Lower leg skin (tissue), 4 donors: ENCODE results near the gene IGSF11. TPM values are rescaled to one million over a fixed set of nuclear protein-coding genes. Genes with fewer than 3 reads are reported as not detected.

ENCODE experiments used
- DNase-seq, 2 donors: peaks; one replicate each; pipeline ENCODE4 v3.0.0-alpha.2; 2019; ENCODE audit warnings: low spot score in 2 of 2
- H3K4me3 ChIP-seq: fragments of 200-600 bp; sonication (generic); 2 replicates; pipeline ENCODE4 v1.5.1; 2017; ENCODE audit warnings: mild to moderate bottlenecking, low read depth; ENCODE audit not compliant: poor library complexity, severe bottlenecking
- POLR2A ChIP-seq, 2 donors: fragments of 450-650 bp; IDR thresholded peaks; one replicate each; pipeline ENCODE4 v1.6.1; 2016 to 2017; ENCODE audit warnings: antibody characterized with exemption in 2 of 2, mild to moderate bottlenecking in 1 of 2, moderate library complexity in 1 of 2
- WGBS, 2 donors: methylation state at CpG; one replicate each; pipeline ENCODE4 v1.1.5; 2018; 5-methylcytosine and 5-hydroxymethylcytosine counted together
- intact Hi-C: fragments of 100-400 bp; cut with DNase I; formaldehyde crosslinking; loops from one replicate; pipeline ENCODE4 v1.15.0; 2023; ENCODE audit warnings: low total_unique reads
- total RNA-seq, 4 donors: library from RNA; depleted of rRNA; stranded (reverse); fragments of >200 nt; gene quantifications; one replicate each; pipeline ENCODE4 v1.1.0, GENCODE V29; 2016
- TF ChIP-seq, protein P1 (sequence below), 3 donors: fragments of 450-650 bp; IDR thresholded peaks; one replicate each; pipeline ENCODE4 v1.5.1; 2016; ENCODE audit warnings: antibody characterized with exemption in 3 of 3, mild to moderate bottlenecking in 3 of 3, moderate library complexity in 2 of 3

Gene IGSF11
- total RNA-seq, 4 donors from 2014 or later: 1.1 to 3.1 (median 1.8) TPM

DNA sequence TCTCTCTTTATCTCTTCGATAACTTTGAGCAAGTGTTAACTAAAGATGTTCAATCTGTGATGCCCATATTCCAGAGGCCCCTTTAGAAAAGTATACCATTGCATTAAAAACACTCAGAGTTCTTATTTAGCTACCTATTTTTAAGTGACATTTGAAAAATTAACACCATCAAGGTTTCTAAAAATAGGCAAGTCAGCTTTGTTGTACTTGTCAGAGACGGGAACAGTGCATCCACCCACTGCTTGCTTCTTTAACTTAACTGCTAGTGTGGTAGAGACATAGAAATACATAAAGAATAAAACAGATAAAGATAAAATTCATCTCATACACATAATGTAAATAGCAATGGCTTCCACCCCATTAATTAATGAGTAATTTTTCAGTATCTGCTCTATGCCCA is 66.0 kb downstream of the IGSF11 start:
- 57 to 68% methylated on average over 2 of the region's 2 CpGs for WGBS, 2 donors
- DNase-seq: no peak
- no peak overlapping the region for H3K4me3 ChIP-seq
- intact Hi-C loops: no loop called here
- no peak for TF ChIP-seq POLR2A (IDR thresholded peaks at IDR 0.05)
- TF ChIP-seq, protein P1, sequence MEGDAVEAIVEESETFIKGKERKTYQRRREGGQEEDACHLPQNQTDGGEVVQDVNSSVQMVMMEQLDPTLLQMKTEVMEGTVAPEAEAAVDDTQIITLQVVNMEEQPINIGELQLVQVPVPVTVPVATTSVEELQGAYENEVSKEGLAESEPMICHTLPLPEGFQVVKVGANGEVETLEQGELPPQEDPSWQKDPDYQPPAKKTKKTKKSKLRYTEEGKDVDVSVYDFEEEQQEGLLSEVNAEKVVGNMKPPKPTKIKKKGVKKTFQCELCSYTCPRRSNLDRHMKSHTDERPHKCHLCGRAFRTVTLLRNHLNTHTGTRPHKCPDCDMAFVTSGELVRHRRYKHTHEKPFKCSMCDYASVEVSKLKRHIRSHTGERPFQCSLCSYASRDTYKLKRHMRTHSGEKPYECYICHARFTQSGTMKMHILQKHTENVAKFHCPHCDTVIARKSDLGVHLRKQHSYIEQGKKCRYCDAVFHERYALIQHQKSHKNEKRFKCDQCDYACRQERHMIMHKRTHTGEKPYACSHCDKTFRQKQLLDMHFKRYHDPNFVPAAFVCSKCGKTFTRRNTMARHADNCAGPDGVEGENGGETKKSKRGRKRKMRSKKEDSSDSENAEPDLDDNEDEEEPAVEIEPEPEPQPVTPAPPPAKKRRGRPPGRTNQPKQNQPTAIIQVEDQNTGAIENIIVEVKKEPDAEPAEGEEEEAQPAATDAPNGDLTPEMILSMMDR (IDR thresholded peaks at IDR 0.05): no peak

DNA sequence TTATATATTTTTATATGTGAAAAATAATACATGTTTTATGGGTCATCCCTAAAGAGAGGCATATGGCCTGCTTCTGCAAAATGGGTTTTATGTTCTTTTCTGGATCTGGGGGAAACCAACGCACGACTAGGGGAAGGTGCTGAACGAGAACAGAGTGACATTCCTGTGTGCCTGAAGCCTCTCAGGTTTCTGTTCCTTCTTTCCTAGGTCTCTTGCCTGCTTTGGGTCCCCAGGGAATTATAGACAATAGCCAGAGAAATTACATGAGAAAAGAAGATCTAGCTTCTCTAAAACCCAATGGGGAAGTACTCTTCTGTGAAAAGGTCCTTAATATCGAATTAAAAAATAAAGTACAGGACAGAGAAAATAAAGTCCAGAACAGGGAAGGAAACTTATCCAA is 66.5 kb downstream of the IGSF11 start:
- DNase-seq: no peak
- intact Hi-C loops: no loop called here
- TF ChIP-seq, protein P1 (IDR thresholded peaks at IDR 0.05): no peak
- TF ChIP-seq POLR2A (IDR thresholded peaks at IDR 0.05): no peak

GRCh38 chr3:118966700-118967099 is 67.9 kb downstream of the IGSF11 start:
- 69 to 70% methylated on average over 2 of the region's 2 CpGs for WGBS, 2 donors
- no peak overlapping the region for H3K4me3 ChIP-seq
- TF ChIP-seq POLR2A (IDR thresholded peaks at IDR 0.05): no peak
- TF ChIP-seq, protein P1 (IDR thresholded peaks at IDR 0.05): no peak
- intact Hi-C loops: no loop called here
- DNase-seq: no peak

More for the DNA sequence above, 66.5 kb downstream of the IGSF11 start:
- WGBS, 2 donors: 69 to 70% methylated on average over 4 of the region's 4 CpGs
- no peak overlapping the region for H3K4me3 ChIP-seq

DNA sequence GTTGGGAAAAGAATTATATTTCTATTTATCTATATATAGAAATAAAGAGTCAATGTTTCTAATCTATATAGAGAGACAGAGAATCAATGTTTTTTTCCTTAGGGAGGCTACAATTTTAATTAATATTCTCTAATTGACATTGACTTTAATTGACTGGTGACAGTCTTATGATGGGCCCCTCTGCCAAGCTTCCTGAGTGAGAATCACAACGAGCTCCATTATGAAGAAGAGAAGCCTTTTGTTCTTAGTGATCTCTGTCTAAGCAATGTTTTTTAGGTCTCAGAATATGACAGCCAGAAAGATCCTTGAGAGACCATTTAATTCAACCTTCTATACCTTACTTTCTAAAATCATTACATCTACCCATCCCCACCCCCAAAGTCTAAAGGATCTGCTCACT is 70.9 kb downstream of the IGSF11 start:
- no peak overlapping the region for H3K4me3 ChIP-seq
- WGBS, 2 donors: 58 to 65% methylated on average over 1 of the region's 1 CpG
- intact Hi-C loops: no loop called here
- TF ChIP-seq POLR2A (IDR thresholded peaks at IDR 0.05): no peak
- TF ChIP-seq, protein P1 (IDR thresholded peaks at IDR 0.05): no peak
- DNase-seq: no peak

DNA sequence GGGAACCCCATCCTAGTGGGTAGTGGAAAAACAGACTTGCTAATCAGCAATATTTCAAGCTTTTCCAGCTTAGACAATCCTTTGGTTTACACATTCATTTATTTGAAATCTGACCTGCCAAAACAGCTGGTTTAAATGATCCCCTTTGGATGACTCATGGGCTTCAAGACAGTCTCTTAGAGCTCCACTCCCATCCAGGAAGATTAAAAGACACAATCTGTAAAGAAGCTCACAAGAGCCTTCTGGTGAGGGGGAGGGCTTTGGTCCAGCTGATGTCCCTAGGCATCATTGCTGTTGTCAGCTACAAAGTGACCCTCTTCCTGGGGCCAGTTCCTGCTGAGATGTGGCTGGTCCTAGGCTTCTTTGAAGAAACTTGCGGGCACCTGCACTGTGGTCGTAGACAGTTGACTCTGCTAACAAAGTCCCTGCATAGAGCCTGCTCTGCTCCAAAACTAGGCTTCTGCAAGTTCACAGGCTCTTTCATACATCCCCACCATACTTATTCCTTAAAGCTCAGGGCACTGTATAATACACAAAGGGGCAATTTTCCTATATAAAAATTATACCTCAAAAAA is 73.7 kb downstream of the IGSF11 start:
- WGBS, 2 donors: 94 to 98% methylated on average over 2 of the region's 2 CpGs
- TF ChIP-seq POLR2A (IDR thresholded peaks at IDR 0.05): no peak
- TF ChIP-seq, protein P1 (IDR thresholded peaks at IDR 0.05): no peak

More for the DNA sequence above, 73.7 kb downstream of the IGSF11 start:
- no peak for DNase-seq
- intact Hi-C loops: no loop called here
- no peak overlapping the region for H3K4me3 ChIP-seq
